ENCODE data around the gene P2RY2.

DNA sequence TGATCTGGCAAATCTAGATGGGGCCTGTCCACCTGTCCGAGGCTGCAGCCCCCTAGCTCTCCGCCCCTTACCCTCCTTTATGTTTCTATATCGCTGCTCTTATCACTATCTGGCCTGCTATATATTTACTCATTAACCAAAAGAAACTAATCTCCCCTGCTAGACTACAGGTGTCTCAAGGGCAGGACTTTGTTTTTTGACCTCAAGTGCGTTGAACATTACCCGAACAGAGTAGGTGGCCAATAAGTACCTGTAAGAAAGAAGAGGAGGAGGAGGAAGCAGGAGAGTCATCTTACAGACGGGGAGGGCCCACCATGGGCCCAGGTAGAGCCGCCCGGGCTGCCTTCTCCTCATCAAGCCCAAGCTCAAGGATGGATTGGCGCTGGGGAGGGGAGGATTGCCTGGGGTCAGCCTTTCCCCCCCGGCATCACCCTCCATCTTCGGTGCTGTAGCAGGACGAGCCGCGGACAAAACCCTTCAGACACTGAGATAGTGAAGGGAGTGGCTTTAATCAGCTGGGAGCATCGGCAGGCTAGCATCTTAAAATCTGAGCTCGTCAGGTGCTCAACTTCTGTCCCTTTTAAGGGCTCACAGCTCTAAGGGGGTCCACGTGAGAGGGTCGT, 52.9 kb downstream of the P2RY2 start:
- TF ChIP-seq, protein P1, sequence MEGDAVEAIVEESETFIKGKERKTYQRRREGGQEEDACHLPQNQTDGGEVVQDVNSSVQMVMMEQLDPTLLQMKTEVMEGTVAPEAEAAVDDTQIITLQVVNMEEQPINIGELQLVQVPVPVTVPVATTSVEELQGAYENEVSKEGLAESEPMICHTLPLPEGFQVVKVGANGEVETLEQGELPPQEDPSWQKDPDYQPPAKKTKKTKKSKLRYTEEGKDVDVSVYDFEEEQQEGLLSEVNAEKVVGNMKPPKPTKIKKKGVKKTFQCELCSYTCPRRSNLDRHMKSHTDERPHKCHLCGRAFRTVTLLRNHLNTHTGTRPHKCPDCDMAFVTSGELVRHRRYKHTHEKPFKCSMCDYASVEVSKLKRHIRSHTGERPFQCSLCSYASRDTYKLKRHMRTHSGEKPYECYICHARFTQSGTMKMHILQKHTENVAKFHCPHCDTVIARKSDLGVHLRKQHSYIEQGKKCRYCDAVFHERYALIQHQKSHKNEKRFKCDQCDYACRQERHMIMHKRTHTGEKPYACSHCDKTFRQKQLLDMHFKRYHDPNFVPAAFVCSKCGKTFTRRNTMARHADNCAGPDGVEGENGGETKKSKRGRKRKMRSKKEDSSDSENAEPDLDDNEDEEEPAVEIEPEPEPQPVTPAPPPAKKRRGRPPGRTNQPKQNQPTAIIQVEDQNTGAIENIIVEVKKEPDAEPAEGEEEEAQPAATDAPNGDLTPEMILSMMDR (IDR thresholded peaks at IDR 0.05; ENCODE audit: low read depth, low read length, poor library complexity, severe bottlenecking): no peak
- no peak for TF ChIP-seq EZH2phosphoT487 (IDR thresholded peaks at IDR 0.05; ENCODE audit: borderline replicate concordance, low read length)

Measured in DOHH2 (cell line).